CD4-positive, CD25-positive, alpha-beta regulatory T cell (primary cell): Measurements from ENCODE around the gene SLC4A5. TPM values are rescaled to one million over a fixed set of nuclear protein-coding genes. Genes with fewer than 3 reads are reported as not detected.

Experiments used
- ATAC-seq, 2 donors: fragments of 150-1000 bp; cut with Tn5 transposase; one replicate each; pipeline ENCODE4 v1.10.0; 2021; ENCODE audit warnings: low read depth in 2 of 2, moderate number of reproducible peaks in 2 of 2, moderate library complexity in 1 of 2
- DNase-seq, 3 donors: peaks; one replicate each; pipeline versions ENCODE4 v3.0.0 to v3.0.0-alpha.2; 2012 to 2022; ENCODE audit warnings: mixed read lengths in 1 of 3
- H3K27ac ChIP-seq: one replicate; pipeline ENCODE4 v1.7.0; 2013; ENCODE audit warnings: mild to moderate bottlenecking, low read length; ENCODE audit not compliant: insufficient read depth, poor library complexity, severe bottlenecking
- H3K27me3 ChIP-seq: one replicate; pipeline ENCODE4 v1.7.0; 2013; ENCODE audit warnings: low read length; ENCODE audit not compliant: control insufficient read depth, insufficient read depth
- H3K36me3 ChIP-seq: one replicate; pipeline ENCODE4 v1.7.0; 2013; ENCODE audit warnings: mild to moderate bottlenecking, low read length, moderate library complexity; ENCODE audit not compliant: control insufficient read depth, insufficient read depth
- H3K4me1 ChIP-seq: 2 replicates; pipeline ENCODE4 v1.7.0; 2013; ENCODE audit warnings: mild to moderate bottlenecking, low read length; ENCODE audit not compliant: insufficient read depth, control insufficient read depth, poor library complexity, severe bottlenecking
- H3K4me3 ChIP-seq: one replicate; pipeline ENCODE4 v1.7.0; 2013; ENCODE audit warnings: low read depth, mild to moderate bottlenecking, low read length, moderate library complexity
- H3K9me3 ChIP-seq, 2 experiments: 1 replicate in 1 of 2; 2 replicates in 1 of 2; pipeline ENCODE4 v1.7.0; 2013; ENCODE audit warnings: low read length in 2 of 2, mild to moderate bottlenecking in 1 of 2, moderate library complexity in 1 of 2; ENCODE audit not compliant: control insufficient read depth in 2 of 2
- H3K27ac Mint-ChIP-seq, 3 donors: one replicate each; pipeline ENCODE4 v1.8.0; 2020 to 2022; ENCODE audit warnings: mild to moderate bottlenecking in 3 of 3, mixed read lengths in 3 of 3, moderate library complexity in 2 of 3
- H3K27me3 Mint-ChIP-seq: one replicate; pipeline ENCODE4 v1.8.0; 2022; ENCODE audit warnings: mild to moderate bottlenecking, mixed read lengths
- H3K36me3 Mint-ChIP-seq: one replicate; pipeline ENCODE4 v1.8.0; 2020; ENCODE audit warnings: mixed read lengths
- H3K4me1 Mint-ChIP-seq, 4 donors: one replicate each; pipeline ENCODE4 v1.8.0; 2020 to 2022; ENCODE audit warnings: mixed read lengths in 4 of 4, mild to moderate bottlenecking in 1 of 4
- H3K4me3 Mint-ChIP-seq, 4 donors: one replicate each; pipeline ENCODE4 v1.8.0; 2020 to 2022; ENCODE audit warnings: mild to moderate bottlenecking in 4 of 4, mixed read lengths in 4 of 4, moderate library complexity in 3 of 4
- H3K9me3 Mint-ChIP-seq, 7 donors: one replicate each; pipeline ENCODE4 v1.8.0; 2020 to 2022; ENCODE audit warnings: mixed read lengths in 7 of 7, mild to moderate bottlenecking in 3 of 7, moderate library complexity in 2 of 7
- polyA plus RNA-seq, 4 donors: library from polyadenylated mRNA; unstranded; fragments of 300-500 nt; fragmentation: Illumina TruSeq; gene quantifications; one replicate each; pipeline ENCODE4 v1.2.3, GENCODE V29; 2021
- total RNA-seq: library from RNA; stranded (reverse); gene quantifications from one replicate; pipeline ENCODE4 v1.2.3, GENCODE V29; 2022

The SLC4A5 gene
- total and polyA plus RNA-seq, 5 donors from 2014 or later = 0.30 to 12.7 (median 0.85) TPM

- H3K27me3 ChIP-seq = no peaks in the 10 kb centered on the region
- DNase-seq (no peak), ATAC-seq (no peak)
- Mint-ChIP-seq H3K27ac (no peak overlapping the region), H3K4me1 (peaks cover 17 to 42% (median 22%) of the 10 kb centered on the region in 4 donors), H3K4me3 (no peak overlapping the region), H3K9me3 (no peaks in the 10 kb centered on the region), H3K27me3 (no peaks in the 10 kb centered on the region), H3K36me3 (peaks cover 7% of the 10 kb centered on the region)
- peaks cover 13% of the 10 kb centered on the region for H3K36me3 ChIP-seq
- H3K4me3 ChIP-seq = no peak overlapping the region
- H3K4me1 ChIP-seq = peaks cover 21% of the 10 kb centered on the region
- H3K9me3 ChIP-seq = no peaks in the 10 kb centered on the region
- H3K27ac ChIP-seq = no peak overlapping the region
Measured at GRCh38 chr2:74384051-74384450, 40.8 kb upstream of the SLC4A5 start.

GRCh38 chr2:74383254-74383653, 40.0 kb upstream of the SLC4A5 start:
- ATAC-seq (no peak), DNase-seq (no peak)
- Histone ChIP-seq H3K27me3 (no peaks in the 10 kb centered on the region), H3K4me1 (peaks cover 19% of the 10 kb centered on the region), H3K9me3 (no peaks in the 10 kb centered on the region), H3K36me3 (peaks cover 13% of the 10 kb centered on the region), H3K4me3 (no peak overlapping the region), H3K27ac (no peak overlapping the region)
- peaks cover 18 to 49% (median 25%) of the 10 kb centered on the region in 4 donors for H3K4me1 Mint-ChIP-seq
- H3K9me3 Mint-ChIP-seq = no peaks in the 10 kb centered on the region
- H3K27ac Mint-ChIP-seq = no peak overlapping the region
- no peak overlapping the region for H3K4me3 Mint-ChIP-seq
- H3K36me3 Mint-ChIP-seq = peaks cover 12% of the 10 kb centered on the region
- no peaks in the 10 kb centered on the region for H3K27me3 Mint-ChIP-seq

GRCh38 chr2:74381751-74382150, 38.5 kb upstream of the SLC4A5 start:
- peaks cover 26% of the 10 kb centered on the region for H3K36me3 ChIP-seq
- H3K4me1 ChIP-seq = peaks cover 19% of the 10 kb centered on the region
- peaks cover 24% of the 10 kb centered on the region for H3K36me3 Mint-ChIP-seq
- H3K4me1 Mint-ChIP-seq = peaks cover 18 to 54% (median 25%) of the 10 kb centered on the region in 4 donors
- no peak overlapping the region for H3K27ac ChIP-seq
- H3K27me3 Mint-ChIP-seq = no peaks in the 10 kb centered on the region
- peak overlapping the region in 1 of 4 donors; percentile 26 for H3K4me3 Mint-ChIP-seq
- H3K27me3 ChIP-seq = no peaks in the 10 kb centered on the region
- ATAC-seq (no peak), DNase-seq (no peak)
- no peaks in the 10 kb centered on the region for H3K9me3 Mint-ChIP-seq
- H3K4me3 ChIP-seq = no peak overlapping the region
- peak overlapping the region in 2 of 3 donors; percentile 26 to 34 for H3K27ac Mint-ChIP-seq
- no peaks in the 10 kb centered on the region for H3K9me3 ChIP-seq

GRCh38 chr2:74379851-74380789, 36.9 kb upstream of the SLC4A5 start, which contains the start of gene DCTN1:
DCTN1 (minus strand) TSS chr2:74380311; CDS start chr2:74380037, 274 bp downstream.
- no peaks in the 10 kb centered on the region for H3K9me3 ChIP-seq
- Mint-ChIP-seq H3K36me3 (peaks cover 35% of the 10 kb centered on the region), H3K27ac (peak within 1 kb of the TSS in 2 of 3 donors; percentile 88 to 94), H3K9me3 (no peaks in the 10 kb centered on the region), H3K27me3 (no peaks in the 10 kb centered on the region), H3K4me3 (peak within 1 kb of the TSS; percentile 44 to 81 (median 58)), H3K4me1 (peaks cover 18 to 59% (median 27%) of the 10 kb centered on the region in 4 donors)
- no peaks in the 10 kb centered on the region for H3K27me3 ChIP-seq
- no peak within 1 kb of the TSS for H3K4me3 ChIP-seq
- peak in 1 of 2 donors; percentile 37 for ATAC-seq
- DNase-seq = peak in 2 of 3 donors; percentile 8 to 20
- H3K4me1 ChIP-seq = peaks cover 19% of the 10 kb centered on the region
- H3K27ac ChIP-seq = no peak within 1 kb of the TSS
- H3K36me3 ChIP-seq = peaks cover 37% of the 10 kb centered on the region

- Histone ChIP-seq H3K4me1 (peaks cover 19% of the 10 kb centered on the region), H3K27ac (no peak overlapping the region), H3K27me3 (no peaks in the 10 kb centered on the region), H3K9me3 (no peaks in the 10 kb centered on the region), H3K4me3 (no peak overlapping the region), H3K36me3 (peaks cover 27% of the 10 kb centered on the region)
- DNase-seq = no peak
- no peaks in the 10 kb centered on the region for H3K27me3 Mint-ChIP-seq
- ATAC-seq = no peak
- no peak overlapping the region for H3K4me3 Mint-ChIP-seq
- no peaks in the 10 kb centered on the region for H3K9me3 Mint-ChIP-seq
- H3K36me3 Mint-ChIP-seq = peaks cover 32% of the 10 kb centered on the region
- peaks cover 12 to 50% (median 29%) of the 10 kb centered on the region in 4 donors for H3K4me1 Mint-ChIP-seq
- peak overlapping the region in 1 of 3 donors; percentile 84 for H3K27ac Mint-ChIP-seq
Measured at GRCh38 chr2:74378007-74378406, 34.8 kb upstream of the SLC4A5 start.

- Mint-ChIP-seq H3K4me3 (no peak overlapping the region), H3K27me3 (no peaks in the 10 kb centered on the region), H3K36me3 (peaks cover 44% of the 10 kb centered on the region), H3K4me1 (peaks cover 5 to 37% (median 22%) of the 10 kb centered on the region in 4 donors), H3K9me3 (no peaks in the 10 kb centered on the region), H3K27ac (peak overlapping the region in 2 of 3 donors; percentile 76 to 86)
- Histone ChIP-seq H3K9me3 (no peaks in the 10 kb centered on the region), H3K27ac (no peak overlapping the region), H3K27me3 (no peaks in the 10 kb centered on the region), H3K4me3 (no peak overlapping the region), H3K4me1 (peaks cover 15% of the 10 kb centered on the region), H3K36me3 (peaks cover 33% of the 10 kb centered on the region)
- DNase-seq (no peak), ATAC-seq (no peak)
Measured at GRCh38 chr2:74375838-74376237, 32.6 kb upstream of the SLC4A5 start.

- H3K36me3 ChIP-seq = peaks cover 45% of the 10 kb centered on the region
- ATAC-seq (no peak), DNase-seq (no peak)
- H3K4me3 Mint-ChIP-seq = no peak overlapping the region
- no peaks in the 10 kb centered on the region for H3K9me3 ChIP-seq
- H3K4me1 Mint-ChIP-seq = peaks cover 0 to 25% (median 14%) of the 10 kb centered on the region in 4 donors
- peak overlapping the region; percentile 31 to 80 (median 62) for H3K27ac Mint-ChIP-seq
- no peak overlapping the region for H3K27ac ChIP-seq
- no peak overlapping the region for H3K4me3 ChIP-seq
- H3K36me3 Mint-ChIP-seq = peaks cover 56% of the 10 kb centered on the region
- peaks cover 3% of the 10 kb centered on the region for H3K4me1 ChIP-seq
- no peaks in the 10 kb centered on the region for H3K27me3 ChIP-seq
- H3K27me3 Mint-ChIP-seq = no peaks in the 10 kb centered on the region
- H3K9me3 Mint-ChIP-seq = no peaks in the 10 kb centered on the region
Measured at GRCh38 chr2:74374509-74375205, 31.4 kb upstream of the SLC4A5 start.
